Posterior cingulate gyrus (tissue), 11 donors: ENCODE measurements around the gene NPPC.
"Not testable (repeated sequence)": the region's sequence is repeated elsewhere in the genome, so short reads cannot be mapped to it uniquely, and the experiment has no call there.

ENCODE experiments used
- DNase-seq, 10 donors: peaks; one replicate each; pipeline versions ENCODE4 v3.0.0 to v3.0.0-alpha.2; 2020 to 2021; ENCODE audit warnings: mixed read lengths in 3 of 10
- intact Hi-C: fragments of 100-400 bp; cut with DNase I; formaldehyde crosslinking; loops from one replicate; pipeline ENCODE4 v1.15.1; 2023

NPPC gene

GRCh38 chr2:231926180-231926741 lies at the start of gene NPPC:
Gene NPPC (minus strand): TSS chr2:231926396. CDS start chr2:231926249, 147 bp downstream.
- intact Hi-C loops, result loop anchor here (5.0 kb wide), 1 partner anchor 516 kb away; no protein-coding TSS in a partner anchor
- peak; percentile 51 to 96 (median 64) for DNase-seq

- DNase-seq, result no peak
- intact Hi-C loops, result no loop called here
Observed at GRCh38 chr2:231975001-231975400, 48.8 kb upstream of the NPPC start.

GRCh38 chr2:231970461-231970860 lies 44.3 kb upstream of the NPPC start:
- intact Hi-C loops, result no loop called here
- DNase-seq, result no peak

- intact Hi-C loops, result no loop called here
- DNase-seq, result no peak
Observed at GRCh38 chr2:231968820-231969219, 42.6 kb upstream of the NPPC start.

- DNase-seq, result no peak
- intact Hi-C loops, result no loop called here
Observed at GRCh38 chr2:231966886-231967285, 40.7 kb upstream of the NPPC start.

- intact Hi-C loops, result no loop called here
- no peak for DNase-seq
Observed at GRCh38 chr2:231965102-231965501, 38.9 kb upstream of the NPPC start.

- intact Hi-C loops, result no loop called here
- DNase-seq, result peak; percentile 78 to 97 (median 84)
Observed at GRCh38 chr2:231961349-231962166, 35.4 kb upstream of the NPPC start, which contains the start of gene DIS3L2. Gene DIS3L2 (plus strand): TSS chr2:231961713. CDS start chr2:232014928, 53,215 bp downstream.

- no peak for DNase-seq
- intact Hi-C loops, result no loop called here
Observed at GRCh38 chr2:231960810-231961348, 34.7 kb upstream of the NPPC start.

GRCh38 chr2:231957913-231958763 lies 31.9 kb upstream of the NPPC start:
- intact Hi-C loops, result no loop called here
- DNase-seq, result no peak

GRCh38 chr2:231955758-231956472 lies 29.7 kb upstream of the NPPC start:
- no peak for DNase-seq
- intact Hi-C loops, result no loop called here

- no peak for DNase-seq
- intact Hi-C loops, result no loop called here
Observed at GRCh38 chr2:231951452-231952035, 25.3 kb upstream of the NPPC start.

- no peak for DNase-seq
- intact Hi-C loops, result no loop called here
Observed at GRCh38 chr2:231947694-231948093, 21.5 kb upstream of the NPPC start.

GRCh38 chr2:231947112-231947511 lies 20.9 kb upstream of the NPPC start:
- DNase-seq, intact Hi-C loops: not testable (repeated sequence)

- DNase-seq, result no peak
- intact Hi-C loops, result no loop called here
Observed at GRCh38 chr2:231946241-231946814, 20.1 kb upstream of the NPPC start.

GRCh38 chr2:231942180-231942579 lies 16.0 kb upstream of the NPPC start:
- intact Hi-C loops, result no loop called here
- DNase-seq, result no peak

- DNase-seq, result peak in 1 of 10 donors; percentile 49
- intact Hi-C loops, result no loop called here
Observed at GRCh38 chr2:231941673-231942072, 15.5 kb upstream of the NPPC start.

GRCh38 chr2:231940795-231941194 lies 14.6 kb upstream of the NPPC start:
- DNase-seq, result peak in 1 of 10 donors; percentile 43
- intact Hi-C loops, result no loop called here

- intact Hi-C loops, result no loop called here
- DNase-seq, result no peak
Observed at GRCh38 chr2:231939022-231939421, 12.8 kb upstream of the NPPC start.

GRCh38 chr2:231937057-231937456 lies 10.9 kb upstream of the NPPC start:
- intact Hi-C loops, result no loop called here

More at GRCh38 chr2:231937057-231937456, 10.9 kb upstream of the NPPC start:
- peak in 1 of 10 donors; percentile 61 for DNase-seq
